Measurements from ENCODE around the gene MAEA.

MAEA gene

GRCh38 chr4:1298461-1298860 is 8.8 kb downstream of the MAEA start:
- DNase-seq (ENCODE audit: low spot score) = peak; percentile 20
- TF ChIP-seq CTCF (IDR thresholded peaks at IDR 0.05; ENCODE audit: extremely low read depth, missing control alignments) = no peak

DNA sequence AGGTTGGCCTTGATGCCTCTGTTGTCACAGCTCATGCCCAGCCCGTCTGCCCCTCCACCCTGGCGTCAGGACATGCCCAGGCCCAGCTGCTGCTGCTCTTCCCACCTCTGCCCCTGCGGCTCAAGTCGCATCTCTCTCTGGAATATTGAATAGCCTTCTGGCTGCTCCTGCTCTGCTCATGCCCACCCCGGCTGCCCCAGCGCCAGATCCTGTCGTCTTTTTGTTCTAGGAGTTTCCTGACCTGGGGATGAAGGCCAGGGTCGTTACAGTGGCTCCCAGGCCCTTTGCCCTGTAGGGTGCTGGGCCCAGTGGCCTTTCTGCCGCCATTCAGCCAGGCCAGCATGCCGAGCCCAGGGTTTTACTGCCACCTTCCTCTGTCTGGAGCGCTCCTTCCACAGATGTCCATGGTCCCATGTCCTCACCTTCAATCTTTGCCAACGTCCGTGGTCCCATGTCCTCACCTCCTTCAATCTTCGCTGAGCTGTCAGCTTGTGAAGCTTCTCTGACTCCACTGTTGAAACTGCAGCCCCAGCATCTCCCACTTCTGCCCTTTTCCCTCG is 9.7 kb downstream of the MAEA start:
- no peak for TF ChIP-seq CTCF (IDR thresholded peaks at IDR 0.05; ENCODE audit: extremely low read depth, missing control alignments)
- peak; percentile 26 for DNase-seq (ENCODE audit: low spot score)

DNA sequence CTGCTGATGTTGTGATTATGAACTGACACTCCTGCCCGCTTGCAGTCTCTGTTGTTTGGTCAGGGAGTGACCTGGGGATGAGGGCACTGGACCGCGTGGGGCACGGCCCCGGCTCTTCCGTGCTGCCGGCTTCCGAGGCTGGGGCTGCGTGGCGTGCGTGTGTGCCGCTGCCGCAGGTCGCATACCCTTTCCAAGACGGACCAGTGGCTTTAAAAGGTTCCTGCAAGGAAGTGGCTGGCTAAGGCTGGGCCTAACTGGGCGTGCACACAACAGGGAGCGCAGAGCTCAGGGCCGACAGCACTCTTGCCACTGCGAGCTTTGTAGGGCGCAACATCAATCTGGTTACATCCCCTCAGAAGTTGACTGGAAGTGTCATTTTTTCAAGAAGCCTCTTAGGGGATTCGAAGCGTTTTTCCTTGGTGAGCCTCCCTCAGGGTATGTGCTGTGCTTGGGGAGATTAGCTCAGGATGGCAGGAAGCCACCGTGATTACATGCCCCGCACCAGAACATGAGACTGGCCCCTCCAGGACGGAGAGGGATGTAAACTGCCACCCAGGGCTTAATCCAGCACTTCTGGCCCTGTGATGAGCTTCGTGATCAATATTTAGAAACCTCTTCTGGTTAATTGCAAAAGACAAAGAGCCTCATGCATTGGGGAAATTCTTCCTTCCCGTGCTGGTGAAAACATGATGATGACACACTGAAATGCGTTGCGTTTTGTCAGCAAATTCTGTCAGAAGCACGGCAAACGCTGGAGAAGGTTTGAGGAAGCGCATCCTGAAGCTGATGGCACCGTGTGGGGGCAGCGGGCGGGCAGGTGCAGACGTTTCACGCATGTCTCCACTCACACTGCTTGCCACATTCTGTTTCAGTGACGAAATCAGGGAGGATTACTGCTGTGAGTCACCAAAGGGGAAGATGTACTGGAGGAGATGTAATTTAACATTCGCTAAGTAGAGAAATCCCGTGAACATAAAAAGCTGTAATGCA is 11.1 kb downstream of the MAEA start:
- no peak for DNase-seq (ENCODE audit: low spot score)
- no peak for TF ChIP-seq CTCF (IDR thresholded peaks at IDR 0.05; ENCODE audit: extremely low read depth, missing control alignments)

- TF ChIP-seq CTCF (IDR thresholded peaks at IDR 0.05; ENCODE audit: extremely low read depth, missing control alignments) = no peak
- no peak for DNase-seq (ENCODE audit: low spot score)
Measured at GRCh38 chr4:1302159-1302558, 12.5 kb downstream of the MAEA start.

DNA sequence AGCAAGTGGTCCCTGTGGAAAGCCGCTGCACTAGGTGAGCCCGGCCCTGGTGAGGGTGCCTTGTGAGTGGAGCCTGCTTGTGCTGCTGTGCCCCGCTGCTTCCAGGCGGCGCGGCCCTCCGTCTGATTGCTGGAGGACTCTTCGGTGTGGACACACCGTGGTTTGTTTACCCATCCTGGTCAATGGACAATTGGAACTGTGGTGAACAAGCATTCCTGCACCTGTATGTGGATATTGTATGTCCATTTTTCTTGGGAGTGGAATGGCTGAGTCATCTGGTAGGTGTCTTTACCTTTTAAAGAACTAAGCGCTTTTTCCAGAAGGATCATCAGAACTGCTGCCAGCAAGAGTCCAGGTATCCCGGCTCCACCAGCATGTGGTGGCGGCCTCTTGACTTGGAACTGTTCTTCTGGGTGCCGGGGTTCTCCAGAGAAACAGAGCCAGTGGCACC is 15.6 kb downstream of the MAEA start:
- TF ChIP-seq CTCF (IDR thresholded peaks at IDR 0.05; ENCODE audit: extremely low read depth, missing control alignments) = no peak

DNA sequence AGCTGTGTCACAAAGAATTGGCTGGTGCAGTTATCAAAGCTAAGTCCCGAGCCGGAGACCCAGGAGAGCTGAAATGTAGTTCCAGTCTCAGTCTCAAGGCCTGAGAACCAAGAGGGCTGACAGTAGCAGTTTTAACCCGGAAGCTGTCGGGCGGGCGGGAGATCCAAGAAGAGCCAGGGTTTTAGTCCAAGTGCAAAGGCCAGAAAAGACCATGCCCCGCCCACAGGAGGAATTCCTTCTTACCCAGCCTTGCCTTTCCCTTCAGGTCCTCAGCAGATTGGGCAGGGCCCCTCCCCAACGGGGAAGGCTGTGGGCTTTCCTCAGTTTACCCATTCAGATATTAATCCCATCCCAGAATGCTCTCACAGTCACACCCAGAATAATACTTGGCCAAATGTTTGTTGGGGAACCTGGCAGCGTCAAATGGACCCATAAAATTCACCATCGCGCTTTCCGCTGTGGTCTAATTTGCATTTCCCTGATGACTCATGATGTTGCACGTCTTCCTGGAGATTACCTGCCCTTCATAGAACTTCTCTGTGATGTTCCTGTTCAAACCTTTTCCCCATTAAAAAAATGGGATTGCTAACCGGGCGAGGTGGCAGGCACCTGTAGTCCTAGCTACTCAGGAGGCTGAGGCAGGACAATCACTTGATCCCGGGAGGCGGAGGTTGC is 16.2 kb downstream of the MAEA start:
- TF ChIP-seq CTCF (IDR thresholded peaks at IDR 0.05; ENCODE audit: extremely low read depth, missing control alignments) = no peak
- no peak for DNase-seq (ENCODE audit: low spot score)

More for the DNA sequence above, 15.6 kb downstream of the MAEA start:
- DNase-seq (ENCODE audit: low spot score) = no peak

Data from GM20000 (cell line).